HG03520 (cell line): ENCODE data around the gene ELFN2.
"Not testable (repeated sequence)": the region's sequence is repeated elsewhere in the genome, so short reads cannot be mapped to it uniquely, and the experiment has no call there.

Source experiments
- ATAC-seq: cut with Tn5 transposase; IDR thresholded peaks from one replicate; pipeline ENCODE4 v1.9.1; 2021; ENCODE audit warnings: mild to moderate bottlenecking, moderate library complexity; ENCODE audit not compliant: unreplicated experiment

The ELFN2 gene

GRCh38 chr22:37340331-37341262, 86.7 kb downstream of the ELFN2 start:
- ATAC-seq, result no peak

GRCh38 chr22:37338539-37339246, 88.6 kb downstream of the ELFN2 start:
- no peak for ATAC-seq

GRCh38 chr22:37337204-37337943, 89.9 kb downstream of the ELFN2 start:
- no peak for ATAC-seq

GRCh38 chr22:37336579-37336978, 90.7 kb downstream of the ELFN2 start:
- ATAC-seq, result no peak

- ATAC-seq, result no peak
Observed at GRCh38 chr22:37335806-37336199, 91.5 kb downstream of the ELFN2 start.

DNA sequence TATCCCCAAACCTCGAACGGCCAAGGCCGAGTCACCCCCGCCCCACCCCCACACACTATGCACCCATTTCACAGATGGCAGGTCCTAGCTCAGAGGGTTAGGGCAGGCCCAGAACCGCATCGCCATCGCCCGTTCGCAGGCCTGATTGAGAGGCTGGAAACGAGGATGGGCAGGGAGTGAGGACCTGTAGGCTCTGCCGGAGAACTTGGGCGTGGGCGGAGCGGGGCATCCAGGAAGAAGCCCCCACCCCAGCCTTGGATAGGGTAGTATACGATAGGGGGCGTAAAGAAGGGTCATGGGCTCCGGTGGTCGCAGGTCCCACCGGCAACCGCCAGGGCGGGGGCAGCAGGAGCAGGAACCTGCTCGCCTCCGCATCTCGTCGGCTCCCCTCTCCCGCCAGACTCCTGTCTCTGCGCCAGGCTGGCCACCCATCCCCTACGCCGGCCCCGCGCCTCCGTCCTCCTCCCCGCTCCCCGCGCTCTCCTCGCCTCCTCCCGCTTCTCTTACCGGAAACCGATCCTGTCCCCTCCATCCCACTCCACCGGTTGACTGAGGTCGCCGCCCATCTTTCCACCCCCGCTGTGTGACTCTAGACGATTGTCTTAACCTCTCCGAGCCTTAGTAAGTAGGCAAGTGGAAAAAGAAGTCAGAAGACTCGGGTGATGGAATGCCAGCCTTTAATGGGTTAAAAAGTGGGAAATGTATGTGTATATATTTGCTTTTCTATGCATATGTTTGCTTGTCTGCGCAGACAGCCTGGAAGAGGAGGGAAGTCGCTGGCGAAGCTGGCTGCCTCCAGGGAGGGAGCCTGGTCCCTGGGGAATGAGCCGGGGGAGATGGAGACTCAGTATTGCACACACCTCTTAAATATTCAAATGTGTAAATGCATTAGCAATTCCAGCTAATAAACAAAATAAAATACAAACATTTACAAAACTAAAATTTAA, 92.1 kb downstream of the ELFN2 start:
- ATAC-seq, result no peak

GRCh38 chr22:37334461-37334858, 92.8 kb downstream of the ELFN2 start:
- no peak for ATAC-seq

DNA sequence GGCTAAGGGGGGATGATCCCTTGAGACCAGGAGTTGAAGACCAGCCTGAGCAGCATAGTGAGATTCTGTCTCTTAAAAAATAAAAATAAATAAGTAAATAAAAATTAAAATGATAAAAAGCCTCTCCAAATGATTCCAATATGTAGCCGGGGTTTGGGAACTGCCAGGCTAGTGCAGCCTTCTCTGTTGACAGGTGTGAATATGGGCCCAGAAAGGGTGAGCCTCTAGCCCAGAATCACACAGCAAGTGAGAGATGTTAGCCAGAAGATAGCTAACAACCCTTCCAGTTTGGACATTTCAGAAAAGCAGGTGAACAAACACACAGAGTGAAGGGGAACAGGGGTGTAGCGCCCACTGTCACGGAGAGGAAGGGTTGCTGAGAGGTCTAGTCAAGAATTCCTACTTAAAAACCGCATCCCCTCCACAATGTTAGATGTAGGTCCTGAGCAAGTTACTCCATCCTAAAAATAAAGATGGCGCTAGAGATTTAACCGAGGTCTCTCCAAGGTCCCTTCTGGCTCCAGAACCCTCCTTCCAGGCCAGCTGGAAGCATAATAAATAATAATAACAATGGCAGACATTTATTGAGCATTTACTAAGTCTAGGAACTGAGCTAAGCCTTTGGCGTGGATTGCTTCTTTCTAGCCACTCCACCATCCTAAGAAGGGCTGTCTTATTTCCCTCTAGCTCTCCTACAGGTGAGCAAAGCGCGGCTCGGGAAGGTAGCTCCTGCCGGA, 93.4 kb downstream of the ELFN2 start:
- no peak for ATAC-seq

DNA sequence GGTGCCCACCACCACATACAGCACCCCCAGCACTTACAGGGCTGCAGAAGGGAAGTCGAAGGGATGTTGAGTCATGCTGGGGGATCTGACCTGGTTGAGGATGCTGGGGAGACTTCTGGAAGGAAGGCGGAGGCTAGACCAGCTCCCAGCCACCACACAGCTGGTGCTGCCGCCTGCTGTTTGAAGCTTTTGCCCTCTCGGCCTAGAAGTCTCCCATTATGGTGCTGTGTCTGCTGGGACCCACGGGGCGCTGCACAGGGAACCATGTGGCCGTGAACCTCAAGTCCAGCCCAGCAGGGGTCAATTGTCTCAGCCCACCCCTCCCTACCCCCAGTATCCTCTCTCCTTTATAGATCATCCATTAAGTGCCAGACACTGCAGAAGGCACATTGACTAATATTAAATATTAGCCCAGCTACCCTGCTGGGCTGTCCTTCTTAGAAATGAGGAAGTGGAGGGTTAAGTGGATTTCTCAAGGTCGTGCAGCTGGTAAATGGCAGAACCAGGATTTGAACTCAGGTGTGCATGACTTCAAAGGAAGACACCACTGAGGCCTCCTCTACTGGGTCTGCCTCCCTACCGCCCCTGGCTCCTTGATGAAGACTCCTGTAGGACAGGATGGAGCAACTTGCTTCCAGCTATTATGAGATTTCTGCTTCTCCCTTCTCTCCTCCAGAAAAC, 95.3 kb downstream of the ELFN2 start:
- no peak for ATAC-seq

DNA sequence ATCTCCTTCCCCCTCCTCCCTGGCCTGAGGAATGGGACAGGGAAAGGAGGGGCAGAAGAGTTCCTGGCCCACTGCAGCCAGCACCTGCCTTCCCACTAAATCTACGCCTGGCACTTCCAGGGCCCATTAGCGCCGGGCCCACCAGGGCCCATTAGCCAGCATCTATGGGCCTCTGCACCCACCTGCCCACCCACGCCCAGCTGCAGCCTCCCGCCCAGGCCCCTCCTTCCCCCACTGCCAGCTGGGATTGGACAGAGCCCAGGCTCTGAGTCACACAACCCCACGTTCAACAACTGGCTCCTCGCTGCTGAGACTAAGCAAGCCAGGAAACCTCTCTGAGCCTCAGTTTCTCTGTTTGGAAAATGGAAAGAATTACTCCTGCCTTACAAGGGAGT, 96.2 kb downstream of the ELFN2 start:
- no peak for ATAC-seq

DNA sequence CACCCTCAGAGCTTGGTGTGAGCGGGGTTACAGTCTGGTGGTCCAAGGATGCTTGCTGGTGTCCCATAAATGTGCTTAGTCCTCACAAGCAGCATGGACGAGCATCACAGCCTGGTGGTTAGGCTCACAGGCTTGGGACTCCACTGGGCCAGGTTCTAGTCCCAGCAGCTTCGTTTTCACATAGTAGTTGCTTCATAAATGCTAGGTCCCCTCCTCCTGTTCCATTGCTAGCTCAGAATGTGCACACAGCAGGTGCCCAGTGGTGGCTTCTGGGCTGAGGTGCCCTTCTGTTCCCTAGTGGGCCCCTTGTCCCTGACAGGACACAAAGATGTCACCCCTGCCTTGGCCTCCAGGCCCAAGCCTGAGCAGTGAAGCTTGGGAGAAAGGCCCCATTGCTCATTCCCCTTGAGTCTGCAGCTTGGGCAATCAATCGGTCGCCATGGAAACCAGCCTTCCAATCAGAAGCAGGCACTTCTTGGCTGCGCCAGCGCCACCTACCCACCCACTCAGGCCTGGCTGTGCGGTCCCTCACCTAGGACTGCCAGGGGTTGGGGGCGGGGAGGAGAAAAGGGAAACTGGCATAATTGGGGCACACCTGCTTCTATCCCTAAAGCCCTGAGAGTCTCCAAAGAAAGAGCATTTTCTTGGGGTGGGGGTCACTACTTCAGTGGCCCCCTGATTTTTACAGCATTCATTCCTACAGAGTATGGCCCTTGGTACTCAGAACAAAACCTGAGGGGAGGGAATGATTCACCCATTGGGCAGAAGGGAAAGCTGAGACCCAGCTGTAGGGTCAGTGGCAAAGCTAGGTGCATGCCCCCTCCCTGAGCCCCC, 96.9 kb downstream of the ELFN2 start:
- no peak for ATAC-seq

- ATAC-seq, result no peak
Observed at GRCh38 chr22:37329238-37330140, 97.8 kb downstream of the ELFN2 start.

- not testable (repeated sequence) for ATAC-seq
Observed at GRCh38 chr22:37328538-37329237, 98.6 kb downstream of the ELFN2 start.

DNA sequence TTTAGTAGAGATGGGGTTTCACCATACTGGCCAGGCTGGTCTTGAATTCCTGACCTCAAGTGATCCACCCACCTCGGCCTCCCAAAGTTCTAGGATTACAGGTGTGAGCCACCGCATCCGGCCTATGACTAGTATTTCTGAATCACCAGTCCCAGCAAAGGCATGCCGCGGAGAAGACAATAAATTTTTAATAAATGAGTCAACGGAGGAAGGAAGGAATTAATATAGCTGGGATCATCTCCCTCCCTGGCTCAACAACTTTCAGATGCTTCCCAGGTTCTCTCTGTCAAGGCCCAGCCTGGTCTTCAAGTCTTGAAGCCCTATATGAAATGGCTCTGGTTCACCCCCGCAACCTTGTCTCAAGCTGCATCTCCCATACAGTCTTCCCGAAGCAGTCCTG, 99.3 kb downstream of the ELFN2 start:
- ATAC-seq, result no peak

- no peak for ATAC-seq
Observed at GRCh38 chr22:37326726-37327125, 100.6 kb downstream of the ELFN2 start.

- no peak for ATAC-seq
Observed at GRCh38 chr22:37325039-37325395, 102.3 kb downstream of the ELFN2 start.
